ENCODE results near the gene COL25A1. TPM values are rescaled to one million over a fixed set of nuclear protein-coding genes. Genes with fewer than 3 reads are reported as not detected.

The COL25A1 gene
- total RNA-seq, 1 donor from 2014 or later, result 10.4 TPM

DNA sequence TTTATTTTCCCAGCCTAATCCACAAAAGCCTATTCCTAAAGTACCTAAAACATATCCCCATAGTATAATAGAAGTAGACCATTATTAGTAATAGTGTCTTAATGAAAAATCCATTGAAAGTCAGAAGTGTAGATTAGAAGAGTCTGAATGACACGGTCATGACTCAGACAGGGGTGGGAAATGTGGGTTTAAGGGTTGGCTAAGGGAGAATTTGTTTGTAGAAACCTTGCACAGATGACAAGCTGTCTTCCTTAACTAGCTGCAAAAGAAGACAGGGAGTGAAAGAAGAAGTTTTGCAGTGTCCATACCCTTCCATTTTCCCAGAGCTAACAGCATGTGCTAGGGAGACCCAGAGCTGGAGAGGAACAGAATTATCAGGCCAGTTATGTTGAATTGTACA lies 296.9 kb downstream of the COL25A1 start:
- H3K4me3 Mint-ChIP-seq (ENCODE audit: unreplicated experiment), result no peak overlapping the region
- Histone ChIP-seq H3K4me2 (ENCODE audit: low read length) (peak overlapping the region; percentile 12), H3K9ac (ENCODE audit: low read length) (no peak overlapping the region), H3K27ac (ENCODE audit: low read depth, low read length) (no peak overlapping the region), H3K79me2 (ENCODE audit: insufficient read depth, low read length) (no peaks in the 10 kb centered on the region), H3K9me3 (ENCODE audit: insufficient read depth, low read depth, low read length) (no peaks in the 10 kb centered on the region), H4K20me1 (ENCODE audit: insufficient read depth, low read length) (no peaks in the 10 kb centered on the region), H2AFZ (ENCODE audit: low read depth, low read length) (no peak overlapping the region), H3K36me3 (ENCODE audit: insufficient read depth, low read length) (no peaks in the 10 kb centered on the region), H3K4me3 (ENCODE audit: insufficient read depth, low read depth, low read length) (no peak overlapping the region), H3K4me1 (ENCODE audit: insufficient read depth, low read length) (no peaks in the 10 kb centered on the region), H3K27me3 (ENCODE audit: insufficient read depth, low read length) (no peaks in the 10 kb centered on the region)
- no peak for TF ChIP-seq EZH2 (IDR thresholded peaks at IDR 0.05; ENCODE audit: insufficient read depth, low read length)
- TF ChIP-seq, protein P1, sequence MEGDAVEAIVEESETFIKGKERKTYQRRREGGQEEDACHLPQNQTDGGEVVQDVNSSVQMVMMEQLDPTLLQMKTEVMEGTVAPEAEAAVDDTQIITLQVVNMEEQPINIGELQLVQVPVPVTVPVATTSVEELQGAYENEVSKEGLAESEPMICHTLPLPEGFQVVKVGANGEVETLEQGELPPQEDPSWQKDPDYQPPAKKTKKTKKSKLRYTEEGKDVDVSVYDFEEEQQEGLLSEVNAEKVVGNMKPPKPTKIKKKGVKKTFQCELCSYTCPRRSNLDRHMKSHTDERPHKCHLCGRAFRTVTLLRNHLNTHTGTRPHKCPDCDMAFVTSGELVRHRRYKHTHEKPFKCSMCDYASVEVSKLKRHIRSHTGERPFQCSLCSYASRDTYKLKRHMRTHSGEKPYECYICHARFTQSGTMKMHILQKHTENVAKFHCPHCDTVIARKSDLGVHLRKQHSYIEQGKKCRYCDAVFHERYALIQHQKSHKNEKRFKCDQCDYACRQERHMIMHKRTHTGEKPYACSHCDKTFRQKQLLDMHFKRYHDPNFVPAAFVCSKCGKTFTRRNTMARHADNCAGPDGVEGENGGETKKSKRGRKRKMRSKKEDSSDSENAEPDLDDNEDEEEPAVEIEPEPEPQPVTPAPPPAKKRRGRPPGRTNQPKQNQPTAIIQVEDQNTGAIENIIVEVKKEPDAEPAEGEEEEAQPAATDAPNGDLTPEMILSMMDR (IDR thresholded peaks at IDR 0.05; ENCODE audit: insufficient read depth, low read depth, low read length), result no peak
- H3K27ac Mint-ChIP-seq (ENCODE audit: unreplicated experiment), result peak overlapping the region; percentile 48
- no peaks in the 10 kb centered on the region for H3K27me3 Mint-ChIP-seq (ENCODE audit: low read depth, unreplicated experiment)
- peaks cover 19% of the 10 kb centered on the region for H3K4me1 Mint-ChIP-seq (ENCODE audit: low read depth, unreplicated experiment)
- no peak for FAIRE-seq
- H3K36me3 Mint-ChIP-seq (ENCODE audit: low read depth, unreplicated experiment), result no peaks in the 10 kb centered on the region
- DNase-seq (ENCODE audit: low read depth), result peak; percentile 65
- peaks cover 3% of the 10 kb centered on the region for H3K9me3 Mint-ChIP-seq (ENCODE audit: unreplicated experiment)

- no peaks in the 10 kb centered on the region for H3K36me3 ChIP-seq (ENCODE audit: insufficient read depth, low read length)
- no peak for TF ChIP-seq EZH2 (IDR thresholded peaks at IDR 0.05; ENCODE audit: insufficient read depth, low read length)
- TF ChIP-seq, protein P1 (IDR thresholded peaks at IDR 0.05; ENCODE audit: insufficient read depth, low read depth, low read length), result no peak
- H3K27me3 Mint-ChIP-seq (ENCODE audit: low read depth, unreplicated experiment), result no peaks in the 10 kb centered on the region
- FAIRE-seq (no peak), DNase-seq (ENCODE audit: low read depth) (no peak)
- no peaks in the 10 kb centered on the region for H3K4me1 ChIP-seq (ENCODE audit: insufficient read depth, low read length)
- H3K27ac Mint-ChIP-seq (ENCODE audit: unreplicated experiment), result no peak overlapping the region
- no peaks in the 10 kb centered on the region for H3K27me3 ChIP-seq (ENCODE audit: insufficient read depth, low read length)
- no peak overlapping the region for H3K27ac ChIP-seq (ENCODE audit: low read depth, low read length)
- H3K4me3 Mint-ChIP-seq (ENCODE audit: unreplicated experiment), result no peak overlapping the region
- H4K20me1 ChIP-seq (ENCODE audit: insufficient read depth, low read length), result no peaks in the 10 kb centered on the region
- no peak overlapping the region for H3K4me2 ChIP-seq (ENCODE audit: low read length)
- H3K9me3 ChIP-seq (ENCODE audit: insufficient read depth, low read depth, low read length), result no peaks in the 10 kb centered on the region
- H3K4me1 Mint-ChIP-seq (ENCODE audit: low read depth, unreplicated experiment), result peaks cover 10% of the 10 kb centered on the region
- no peaks in the 10 kb centered on the region for H3K79me2 ChIP-seq (ENCODE audit: insufficient read depth, low read length)
- H3K4me3 ChIP-seq (ENCODE audit: insufficient read depth, low read depth, low read length), result no peak overlapping the region
- H3K36me3 Mint-ChIP-seq (ENCODE audit: low read depth, unreplicated experiment), result no peaks in the 10 kb centered on the region
- peaks cover 3% of the 10 kb centered on the region for H3K9me3 Mint-ChIP-seq (ENCODE audit: unreplicated experiment)
- H3K9ac ChIP-seq (ENCODE audit: low read length), result no peak overlapping the region
- H2AFZ ChIP-seq (ENCODE audit: low read depth, low read length), result no peak overlapping the region
Observed at GRCh38 chr4:109004418-109004817, 298.0 kb downstream of the COL25A1 start.

GRCh38 chr4:109003964-109004363 lies 298.5 kb downstream of the COL25A1 start:
- H4K20me1 ChIP-seq (ENCODE audit: insufficient read depth, low read length), result no peaks in the 10 kb centered on the region
- DNase-seq (ENCODE audit: low read depth) (no peak), FAIRE-seq (no peak)
- Mint-ChIP-seq H3K27ac (ENCODE audit: unreplicated experiment) (no peak overlapping the region), H3K4me3 (ENCODE audit: unreplicated experiment) (no peak overlapping the region), H3K4me1 (ENCODE audit: low read depth, unreplicated experiment) (peaks cover 10% of the 10 kb centered on the region), H3K36me3 (ENCODE audit: low read depth, unreplicated experiment) (no peaks in the 10 kb centered on the region), H3K27me3 (ENCODE audit: low read depth, unreplicated experiment) (no peaks in the 10 kb centered on the region), H3K9me3 (ENCODE audit: unreplicated experiment) (peaks cover 3% of the 10 kb centered on the region)
- no peak overlapping the region for H3K4me2 ChIP-seq (ENCODE audit: low read length)
- H2AFZ ChIP-seq (ENCODE audit: low read depth, low read length), result no peak overlapping the region
- no peak overlapping the region for H3K27ac ChIP-seq (ENCODE audit: low read depth, low read length)
- H3K4me3 ChIP-seq (ENCODE audit: insufficient read depth, low read depth, low read length), result no peak overlapping the region
- no peaks in the 10 kb centered on the region for H3K4me1 ChIP-seq (ENCODE audit: insufficient read depth, low read length)
- H3K36me3 ChIP-seq (ENCODE audit: insufficient read depth, low read length), result no peaks in the 10 kb centered on the region
- H3K9me3 ChIP-seq (ENCODE audit: insufficient read depth, low read depth, low read length), result no peaks in the 10 kb centered on the region
- H3K27me3 ChIP-seq (ENCODE audit: insufficient read depth, low read length), result no peaks in the 10 kb centered on the region
- TF ChIP-seq, protein P1 (IDR thresholded peaks at IDR 0.05; ENCODE audit: insufficient read depth, low read depth, low read length), result no peak
- TF ChIP-seq EZH2 (IDR thresholded peaks at IDR 0.05; ENCODE audit: insufficient read depth, low read length), result no peak
- no peaks in the 10 kb centered on the region for H3K79me2 ChIP-seq (ENCODE audit: insufficient read depth, low read length)
- H3K9ac ChIP-seq (ENCODE audit: low read length), result no peak overlapping the region

All from astrocyte (in vitro differentiated cells and primary cell).